Lower lobe of right lung (tissue), 2 donors: ENCODE results near the gene TAOK3. TPM values are rescaled to one million over a fixed set of nuclear protein-coding genes. Genes with fewer than 3 reads are reported as not detected.

Experiments
- ATAC-seq, 2 donors: fragments of 200-7000 bp; cut with Tn5 transposase; one replicate each; pipeline ENCODE4 v1.9.1; 2020 to 2022; ENCODE audit warnings: mild to moderate bottlenecking in 2 of 2, moderate library complexity in 2 of 2
- DNase-seq: peaks from one replicate; pipeline ENCODE4 v3.0.0-alpha.2; 2020
- H3K27ac ChIP-seq: fragments of 200-600 bp; one replicate; pipeline ENCODE4 v1.8.0; 2022
- H3K27me3 ChIP-seq: fragments of 200-600 bp; one replicate; pipeline ENCODE4 v1.8.0; 2022; ENCODE audit warnings: low read depth
- H3K36me3 ChIP-seq: fragments of 200-600 bp; one replicate; pipeline ENCODE4 v1.8.0; 2022; ENCODE audit warnings: mild to moderate bottlenecking
- H3K4me1 ChIP-seq: fragments of 200-600 bp; one replicate; pipeline ENCODE4 v1.8.0; 2022
- H3K4me3 ChIP-seq: fragments of 200-600 bp; one replicate; pipeline ENCODE4 v1.8.0; 2022; ENCODE audit warnings: mild to moderate bottlenecking
- H3K9me3 ChIP-seq: fragments of 200-600 bp; one replicate; pipeline ENCODE4 v1.8.0; 2022
- intact Hi-C: fragments of 100-400 bp; cut with DNase I; formaldehyde crosslinking; loops from one replicate; pipeline ENCODE4 v1.11.0; 2022
- total RNA-seq: library from RNA; stranded (reverse); fragmentation: NEBNext Ultra II Directional; extraction: Animal tissue kit (Norgen Biotek cat#: 25700); gene quantifications from one replicate; pipeline ENCODE4 v1.2.1, GENCODE V29; 2021
- TF ChIP-seq, protein P1 (sequence below): fragments of 200-600 bp; IDR thresholded peaks from one replicate; pipeline ENCODE4 v1.8.0; 2022; ENCODE audit warnings: antibody characterized with exemption, mild to moderate bottlenecking
- donor health status: DM: no; HTN: yes; CAD: no; lungs with severe emphysema.

TAOK3 gene
- total RNA-seq, 1 donor from 2014 or later, result 68.8 TPM

DNA sequence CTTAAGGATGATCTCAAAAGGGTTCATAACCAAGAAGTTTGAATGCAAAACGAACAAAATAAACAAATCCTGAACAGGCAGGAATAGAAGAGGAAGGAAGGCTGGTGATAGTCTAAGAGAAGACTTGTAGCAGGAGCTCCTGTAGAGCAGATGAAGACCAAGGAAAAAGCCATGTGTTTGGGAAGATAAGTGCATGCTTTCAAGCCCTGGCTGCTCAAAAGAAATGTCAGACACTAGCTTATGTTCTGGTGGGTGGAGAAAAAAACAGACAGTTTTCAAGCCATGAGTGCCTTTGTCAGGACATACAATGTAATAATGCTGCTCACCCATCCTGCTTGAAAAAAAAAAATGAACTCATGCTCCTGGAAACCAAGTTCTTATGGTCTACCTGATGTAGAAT, 27.4 kb downstream of the TAOK3 start:
- Histone ChIP-seq H3K36me3 (no peaks in the 10 kb centered on the region), H3K4me1 (peaks cover 13% of the 10 kb centered on the region), H3K9me3 (no peaks in the 10 kb centered on the region), H3K4me3 (no peak overlapping the region), H3K27ac (no peak overlapping the region), H3K27me3 (no peaks in the 10 kb centered on the region)
- ATAC-seq, result no peak
- intact Hi-C loops, result no loop called here
- TF ChIP-seq, protein P1, sequence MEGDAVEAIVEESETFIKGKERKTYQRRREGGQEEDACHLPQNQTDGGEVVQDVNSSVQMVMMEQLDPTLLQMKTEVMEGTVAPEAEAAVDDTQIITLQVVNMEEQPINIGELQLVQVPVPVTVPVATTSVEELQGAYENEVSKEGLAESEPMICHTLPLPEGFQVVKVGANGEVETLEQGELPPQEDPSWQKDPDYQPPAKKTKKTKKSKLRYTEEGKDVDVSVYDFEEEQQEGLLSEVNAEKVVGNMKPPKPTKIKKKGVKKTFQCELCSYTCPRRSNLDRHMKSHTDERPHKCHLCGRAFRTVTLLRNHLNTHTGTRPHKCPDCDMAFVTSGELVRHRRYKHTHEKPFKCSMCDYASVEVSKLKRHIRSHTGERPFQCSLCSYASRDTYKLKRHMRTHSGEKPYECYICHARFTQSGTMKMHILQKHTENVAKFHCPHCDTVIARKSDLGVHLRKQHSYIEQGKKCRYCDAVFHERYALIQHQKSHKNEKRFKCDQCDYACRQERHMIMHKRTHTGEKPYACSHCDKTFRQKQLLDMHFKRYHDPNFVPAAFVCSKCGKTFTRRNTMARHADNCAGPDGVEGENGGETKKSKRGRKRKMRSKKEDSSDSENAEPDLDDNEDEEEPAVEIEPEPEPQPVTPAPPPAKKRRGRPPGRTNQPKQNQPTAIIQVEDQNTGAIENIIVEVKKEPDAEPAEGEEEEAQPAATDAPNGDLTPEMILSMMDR, result no peak
- no peak for DNase-seq

DNA sequence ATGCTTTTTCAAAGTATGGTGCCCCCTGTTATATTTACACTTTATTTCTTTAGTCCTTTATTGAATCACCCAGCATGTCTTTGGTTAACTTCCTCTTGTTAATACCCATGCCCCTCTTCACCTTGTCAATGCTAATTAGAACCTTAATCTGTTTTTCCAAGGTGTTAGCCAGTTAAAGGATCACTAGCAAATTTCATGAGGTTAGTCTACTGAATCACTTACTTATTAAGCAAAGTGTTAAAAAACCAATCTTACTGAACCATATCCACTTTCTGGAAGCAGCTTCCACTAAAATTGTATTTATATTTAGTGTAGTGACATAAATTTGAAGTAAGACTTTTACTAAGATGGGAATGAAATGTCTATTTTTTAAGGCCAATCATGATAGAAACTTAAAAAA, 27.9 kb downstream of the TAOK3 start:
- no peaks in the 10 kb centered on the region for H3K36me3 ChIP-seq
- peaks cover 13% of the 10 kb centered on the region for H3K4me1 ChIP-seq
- no peak overlapping the region for H3K27ac ChIP-seq
- H3K4me3 ChIP-seq, result no peak overlapping the region
- no peaks in the 10 kb centered on the region for H3K9me3 ChIP-seq
- intact Hi-C loops, result no loop called here
- no peak for DNase-seq
- TF ChIP-seq, protein P1, result no peak
- H3K27me3 ChIP-seq, result no peaks in the 10 kb centered on the region
- no peak for ATAC-seq

DNA sequence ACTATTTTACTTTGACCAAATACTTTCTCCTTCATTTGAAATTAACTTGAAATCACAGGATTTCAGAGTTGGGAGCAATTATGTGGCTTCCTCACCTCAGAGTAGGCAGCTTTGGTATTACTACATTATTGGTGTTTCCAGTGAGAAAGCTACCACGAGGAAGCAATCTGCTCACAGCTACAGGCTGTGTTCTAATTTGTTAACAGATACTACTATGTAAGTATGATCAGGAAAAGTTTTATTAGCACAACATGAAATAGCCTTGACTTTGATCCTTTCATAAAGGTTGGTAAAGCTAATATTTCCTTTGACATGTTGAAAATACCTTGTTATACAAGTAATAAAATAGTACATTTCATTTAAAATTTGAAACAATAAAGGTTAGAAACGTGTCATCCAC, 30.6 kb downstream of the TAOK3 start:
- H3K36me3 ChIP-seq, result no peaks in the 10 kb centered on the region
- H3K4me3 ChIP-seq, result no peak overlapping the region
- H3K4me1 ChIP-seq, result peaks cover 20% of the 10 kb centered on the region
- H3K27ac ChIP-seq, result no peak overlapping the region
- DNase-seq (no peak), ATAC-seq (no peak)
- no peaks in the 10 kb centered on the region for H3K9me3 ChIP-seq
- H3K27me3 ChIP-seq, result no peaks in the 10 kb centered on the region
- TF ChIP-seq, protein P1, result no peak
- intact Hi-C loops, result no loop called here

DNA sequence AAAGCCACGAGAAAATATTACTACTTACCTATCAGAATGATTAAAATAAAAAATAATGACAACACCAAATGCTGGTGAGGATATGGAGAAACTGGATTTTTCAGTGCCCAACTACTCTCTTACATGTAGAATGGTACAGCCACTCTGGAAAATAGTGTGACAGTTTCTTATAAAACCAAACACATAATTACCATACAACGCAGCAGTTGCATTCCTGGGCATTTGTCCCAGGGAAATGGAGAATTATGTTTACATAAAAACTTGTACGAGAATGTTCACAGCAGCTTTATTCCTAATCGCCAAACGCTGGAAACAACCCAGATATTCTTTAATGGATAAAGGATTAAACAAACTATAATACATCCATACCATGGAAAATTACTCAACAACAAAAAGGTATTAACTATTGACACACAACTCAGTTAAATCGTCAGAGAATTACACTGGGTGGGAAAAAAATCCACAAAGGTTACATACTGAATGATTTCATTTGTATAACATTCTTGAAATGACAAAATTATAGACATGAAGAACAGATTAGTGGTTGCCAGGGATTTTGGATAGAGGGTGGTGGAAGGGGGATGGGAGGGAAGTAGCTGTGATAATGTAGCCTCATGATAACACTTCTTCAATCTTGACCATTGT, 35.4 kb downstream of the TAOK3 start:
- TF ChIP-seq, protein P1, result no peak
- Histone ChIP-seq H3K27ac (no peak overlapping the region), H3K4me3 (no peak overlapping the region), H3K36me3 (no peaks in the 10 kb centered on the region), H3K4me1 (peaks cover 18% of the 10 kb centered on the region), H3K27me3 (no peaks in the 10 kb centered on the region), H3K9me3 (no peaks in the 10 kb centered on the region)
- no peak for DNase-seq
- intact Hi-C loops, result no loop called here
- no peak for ATAC-seq

DNA sequence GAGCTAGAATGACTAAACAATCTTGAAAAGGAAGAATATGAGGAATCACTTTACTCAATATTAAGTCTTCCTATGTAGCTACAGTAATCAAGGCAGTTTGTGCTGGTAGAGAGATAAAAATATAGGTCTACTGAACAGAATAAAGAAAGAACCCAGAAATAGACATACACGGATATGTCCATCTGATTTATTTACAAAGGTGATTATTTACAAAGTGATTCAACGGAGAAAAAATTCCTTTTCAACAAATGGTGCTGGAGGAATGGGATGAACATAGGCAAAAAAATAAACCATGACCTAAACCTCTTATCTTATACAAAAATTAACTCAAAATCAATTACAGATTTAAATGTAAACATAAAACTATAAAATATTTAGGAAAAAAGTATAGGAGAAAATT, 36.6 kb downstream of the TAOK3 start:
- TF ChIP-seq, protein P1, result no peak
- no peak overlapping the region for H3K27ac ChIP-seq
- no peaks in the 10 kb centered on the region for H3K27me3 ChIP-seq
- peaks cover 19% of the 10 kb centered on the region for H3K4me1 ChIP-seq
- H3K4me3 ChIP-seq, result no peak overlapping the region
- ATAC-seq (no peak), DNase-seq (no peak)
- H3K9me3 ChIP-seq, result no peaks in the 10 kb centered on the region
- no peaks in the 10 kb centered on the region for H3K36me3 ChIP-seq
- intact Hi-C loops, result no loop called here
